GM18867 (cell line): ENCODE results near the gene CDC37L1.
A peak's percentile ranks its signal among the peaks of the same experiment; 100 is the strongest.

ENCODE experiments used
- ATAC-seq: cut with Tn5 transposase; IDR thresholded peaks from one replicate; pipeline ENCODE4 v1.9.1; 2021; ENCODE audit warnings: mild to moderate bottlenecking, moderate library complexity; ENCODE audit not compliant: unreplicated experiment

Gene CDC37L1

DNA sequence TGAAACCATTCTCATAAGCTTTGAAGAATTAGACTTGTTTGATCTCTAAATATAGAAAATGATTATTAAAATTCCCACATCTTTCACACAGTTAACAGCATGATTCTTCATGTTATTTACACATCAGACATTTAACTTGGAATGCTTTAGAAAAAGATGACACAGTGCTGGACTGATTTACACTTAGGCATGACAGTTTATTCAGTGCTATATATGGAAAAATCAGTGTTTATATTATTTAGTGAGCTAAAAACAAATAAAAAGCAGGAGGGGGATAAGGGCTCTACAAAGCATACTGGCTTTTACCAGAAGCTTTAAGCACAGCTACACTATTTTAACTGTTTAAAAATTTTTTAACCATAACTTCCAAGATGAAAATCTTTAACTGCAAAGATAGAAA lies 30.0 kb downstream of the CDC37L1 start:
- ATAC-seq: no peak

GRCh38 chr9:4713849-4714248 lies 34.5 kb downstream of the CDC37L1 start:
- ATAC-seq: no peak

GRCh38 chr9:4714266-4715016 lies 35.1 kb downstream of the CDC37L1 start:
- no peak for ATAC-seq

DNA sequence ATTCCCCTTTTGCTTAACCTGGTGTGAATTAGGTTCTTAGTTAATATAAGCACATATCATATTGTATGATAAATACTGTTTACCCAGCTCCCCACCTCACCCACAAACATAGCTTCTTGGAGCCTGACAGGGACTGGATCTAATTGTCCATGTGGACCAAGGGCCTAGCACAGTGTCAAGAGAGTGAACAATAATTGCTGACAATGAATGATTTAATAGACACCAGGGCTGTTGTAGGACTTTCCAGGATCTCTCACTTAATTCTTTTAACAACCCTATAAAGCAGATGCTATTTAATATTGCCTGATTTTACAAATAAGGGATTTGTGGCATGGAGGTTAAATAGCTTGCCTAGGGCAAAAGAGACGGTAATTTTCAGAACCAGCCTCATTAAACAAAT lies 36.8 kb downstream of the CDC37L1 start:
- no peak for ATAC-seq

GRCh38 chr9:4717815-4718214 lies 38.4 kb downstream of the CDC37L1 start:
- ATAC-seq: no peak

DNA sequence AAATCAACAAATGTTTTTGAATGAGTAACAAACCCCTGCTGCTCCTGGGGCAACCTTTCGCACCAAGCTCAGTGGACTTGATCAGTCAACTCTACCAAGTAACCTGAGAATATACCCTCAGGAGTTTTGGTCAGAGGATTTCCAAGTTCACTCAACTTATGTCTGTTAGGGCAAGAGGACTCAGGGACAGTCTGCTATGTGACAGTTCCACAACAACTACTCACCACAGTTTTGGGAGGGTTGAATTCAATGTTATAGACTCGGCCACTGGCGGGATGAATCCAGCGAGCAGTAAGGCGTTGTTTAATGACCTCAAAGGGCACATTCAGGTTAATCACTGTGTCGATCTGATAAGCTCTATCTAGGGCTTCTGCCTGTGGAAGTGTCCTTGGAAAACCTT lies 39.5 kb downstream of the CDC37L1 start:
- no peak for ATAC-seq

- ATAC-seq: no peak
Measured at GRCh38 chr9:4721736-4722135, 42.4 kb downstream of the CDC37L1 start.

GRCh38 chr9:4725706-4726442 lies 46.5 kb downstream of the CDC37L1 start:
- no peak for ATAC-seq

DNA sequence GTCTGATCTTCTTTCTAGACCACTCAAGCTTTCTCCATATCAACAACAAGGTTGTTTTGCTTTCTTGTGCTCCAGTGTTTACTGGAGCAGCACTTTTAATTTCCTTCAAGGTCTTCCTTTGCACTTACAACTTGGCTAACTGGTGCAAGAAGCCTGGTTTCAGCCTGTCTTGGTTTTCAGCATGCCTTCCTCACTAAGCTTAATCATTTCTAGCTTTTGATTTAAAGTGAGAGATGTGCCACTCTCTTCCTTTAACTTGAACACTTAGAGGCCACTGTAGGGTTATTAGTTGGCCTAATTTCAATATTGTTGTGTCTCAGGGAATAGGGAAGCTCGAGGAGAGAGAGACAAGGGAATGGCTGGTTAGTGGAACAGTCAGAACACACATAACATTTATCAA lies 48.2 kb downstream of the CDC37L1 start:
- no peak for ATAC-seq

GRCh38 chr9:4732890-4733289 lies 53.5 kb downstream of the CDC37L1 start:
- ATAC-seq: no peak

- no peak for ATAC-seq
Measured at GRCh38 chr9:4734150-4734549, 54.8 kb downstream of the CDC37L1 start.

DNA sequence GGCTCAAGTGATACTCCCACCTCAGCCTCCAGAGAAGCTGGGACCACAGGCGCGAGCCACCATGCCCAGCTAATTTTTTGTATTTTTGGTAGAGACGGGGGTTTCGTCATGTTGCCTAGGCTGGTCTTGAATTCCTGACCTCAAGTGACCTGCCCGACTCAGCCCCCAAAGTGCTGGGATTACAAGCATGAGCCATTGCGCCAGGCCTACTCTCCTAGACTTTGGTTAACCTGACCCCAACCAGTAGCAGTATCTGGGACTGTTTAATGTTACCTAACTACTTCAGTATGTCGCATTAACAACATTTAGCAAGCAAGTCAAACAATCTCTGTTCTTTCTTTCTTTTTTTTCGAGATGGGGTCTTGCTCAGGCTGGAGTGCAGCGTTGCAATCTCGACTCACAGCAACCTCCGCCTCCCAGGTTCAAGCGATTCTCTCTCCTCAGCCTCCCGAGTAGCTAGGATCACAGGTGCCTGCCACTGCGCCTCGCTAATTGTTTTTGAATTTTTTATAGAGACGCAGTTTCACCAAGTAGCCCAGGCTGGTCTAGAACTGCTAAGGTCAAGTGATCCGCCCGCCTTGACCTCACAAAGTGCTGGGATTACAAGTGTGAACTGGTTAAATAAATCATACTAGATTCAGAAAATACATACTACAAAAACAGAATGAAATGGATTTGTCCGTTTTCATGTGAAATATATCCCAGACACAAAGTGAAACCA lies 59.7 kb downstream of the CDC37L1 start:
- ATAC-seq: no peak

DNA sequence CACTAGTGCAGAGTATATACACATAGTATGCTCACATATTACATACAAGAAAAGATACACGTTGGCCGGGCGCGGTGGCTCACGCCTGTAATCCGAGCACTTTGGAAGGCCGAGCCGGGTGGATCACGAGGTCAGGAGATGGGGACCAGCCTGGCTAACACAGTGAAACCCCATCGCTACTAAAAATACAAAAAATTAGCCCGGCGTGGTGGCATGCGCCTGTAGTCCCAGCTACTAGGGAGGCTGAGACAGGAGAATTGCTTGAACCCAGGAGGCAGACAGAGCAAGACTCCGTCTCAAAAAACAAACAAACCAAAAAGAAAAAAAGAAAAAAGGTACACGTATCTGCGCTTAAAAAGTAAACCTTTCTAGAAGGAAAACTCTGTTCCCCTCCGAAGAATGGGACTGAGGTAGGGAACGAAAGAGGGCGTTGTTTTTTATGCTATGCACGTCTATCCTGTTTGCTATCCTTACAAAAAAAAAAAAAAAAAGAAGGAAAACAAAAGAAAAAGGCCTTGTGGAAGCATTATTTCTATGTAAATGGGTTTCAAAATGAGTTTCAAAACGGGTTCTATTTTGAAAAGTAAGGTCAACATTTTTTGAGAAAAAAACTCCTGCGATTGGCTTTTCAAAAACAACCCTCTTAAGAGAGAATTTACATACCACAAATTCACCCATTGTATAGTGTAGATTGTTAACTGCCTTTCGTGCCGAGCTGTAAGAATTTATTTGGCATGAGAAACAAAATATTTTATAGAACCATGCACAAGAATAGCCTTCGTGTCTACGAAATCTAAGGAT lies 60.4 kb downstream of the CDC37L1 start:
- peak; percentile 12 for ATAC-seq

- ATAC-seq: no peak
Measured at GRCh38 chr9:4740388-4740637, 60.9 kb downstream of the CDC37L1 start.

DNA sequence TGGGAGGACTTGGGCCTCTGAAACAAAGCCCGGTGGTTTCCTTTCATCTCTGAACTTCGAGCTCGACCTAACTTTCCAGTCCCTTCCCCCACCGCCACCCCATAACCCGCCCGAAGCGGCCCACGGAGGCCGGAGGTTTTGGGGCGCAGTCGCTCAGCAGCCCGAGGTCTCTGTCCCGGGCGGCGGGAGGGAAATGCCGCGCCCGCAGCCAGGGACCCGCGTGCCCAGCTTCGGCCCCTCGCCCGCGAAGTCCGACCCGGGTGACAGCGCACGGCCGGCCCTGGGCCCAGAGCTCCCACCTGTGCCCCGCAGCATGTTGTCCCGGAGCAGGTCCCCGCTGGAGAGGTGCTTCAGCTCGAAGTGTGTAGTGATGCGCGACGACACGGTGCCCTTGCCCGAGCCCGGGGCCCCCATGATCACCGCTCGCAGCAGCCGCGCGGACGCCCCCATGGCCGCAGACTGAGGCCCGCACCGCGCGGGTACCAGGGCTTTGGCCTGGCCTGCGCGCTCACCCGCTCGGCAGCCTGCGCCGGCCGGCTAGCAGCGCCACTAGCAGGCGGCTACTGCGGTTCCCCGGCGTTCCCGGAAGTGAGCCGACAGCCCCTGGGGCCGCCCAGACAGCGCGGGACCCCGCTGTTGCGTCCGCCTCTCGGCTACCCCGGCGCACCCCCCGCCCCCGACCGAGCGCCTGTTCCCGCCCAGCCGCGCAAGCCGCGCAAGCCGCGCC lies 61.4 kb downstream of the CDC37L1 start, which contains the start of gene AK3:
Gene AK3 (minus strand): TSS at position 565 of the 727 bp plus-strand sequence. CDS start 115 bp downstream, at position 450.
- peak; percentile 89 for ATAC-seq

DNA sequence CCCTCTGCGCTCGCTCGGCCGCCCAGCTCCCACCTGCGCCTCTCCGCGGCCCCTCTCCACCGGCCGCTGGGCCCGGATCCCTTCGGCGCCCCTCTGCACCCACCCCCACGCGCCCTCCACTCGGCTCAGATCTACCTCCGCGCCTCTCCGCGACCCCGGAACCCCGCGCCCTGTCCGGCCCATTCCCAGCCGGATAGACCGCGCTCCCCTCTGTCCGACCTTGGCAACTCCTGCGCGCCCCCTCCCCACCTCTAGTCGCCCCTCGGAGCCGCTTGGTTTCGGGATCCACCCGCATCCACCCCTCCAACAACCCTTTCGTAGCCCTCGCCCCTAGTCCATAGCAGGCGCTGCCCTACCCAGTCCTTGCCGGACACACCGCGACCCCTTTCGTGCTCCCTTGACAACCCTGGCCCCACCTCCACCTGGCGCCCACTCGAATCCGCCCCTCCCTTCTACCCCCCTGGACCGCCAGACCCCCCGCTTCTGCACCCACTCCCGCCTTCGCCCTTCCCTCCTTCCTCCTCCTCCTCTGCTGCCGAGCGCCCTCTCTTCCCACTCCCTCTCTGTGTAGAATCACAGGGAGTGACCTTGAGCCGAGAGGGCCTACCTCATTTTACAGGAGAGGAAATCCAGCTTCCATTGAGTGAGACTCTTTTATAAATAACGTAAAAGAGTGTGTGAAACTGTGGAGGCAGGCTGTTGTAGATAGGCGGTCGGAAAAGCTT lies 62.2 kb downstream of the CDC37L1 start:
- ATAC-seq: peak; percentile 2

- ATAC-seq: no peak
Measured at GRCh38 chr9:4742246-4742645, 62.9 kb downstream of the CDC37L1 start.

- ATAC-seq: no peak
Measured at GRCh38 chr9:4743131-4743875, 63.9 kb downstream of the CDC37L1 start.
